NOMO-1 treated with DMSO at 0.1 percent for 48 hours (cell line): ENCODE data around the gene CAMK2A.

Source experiments
- DNase-seq: peaks from one replicate; lab custom pipeline; 2025; ENCODE audit not compliant: unreplicated experiment; lab: John Stamatoyannopoulos, UW

Gene CAMK2A

GRCh38 chr5:150317048-150318003 lies 27.8 kb upstream of the CAMK2A start:
- no peak for DNase-seq

DNA sequence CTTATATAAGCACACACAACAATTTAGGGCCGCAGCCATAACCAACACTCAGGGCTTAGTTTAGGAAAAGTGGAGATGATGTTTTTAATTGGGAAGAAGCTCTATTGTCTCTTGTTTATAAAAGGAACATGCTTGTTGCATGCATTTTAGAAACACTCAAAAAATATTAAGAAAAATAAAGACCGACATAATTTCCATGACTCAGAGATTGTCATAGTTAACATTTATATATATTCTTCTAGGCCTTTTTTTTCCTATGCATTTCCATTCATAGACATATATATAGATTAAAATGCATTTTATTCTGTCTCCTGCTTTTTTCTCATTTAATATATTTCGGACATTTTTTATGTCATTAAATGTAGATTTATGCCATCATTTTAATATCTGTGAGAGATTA lies 26.7 kb upstream of the CAMK2A start:
- DNase-seq, result no peak

GRCh38 chr5:150315245-150315644 lies 25.7 kb upstream of the CAMK2A start:
- DNase-seq, result no peak

DNA sequence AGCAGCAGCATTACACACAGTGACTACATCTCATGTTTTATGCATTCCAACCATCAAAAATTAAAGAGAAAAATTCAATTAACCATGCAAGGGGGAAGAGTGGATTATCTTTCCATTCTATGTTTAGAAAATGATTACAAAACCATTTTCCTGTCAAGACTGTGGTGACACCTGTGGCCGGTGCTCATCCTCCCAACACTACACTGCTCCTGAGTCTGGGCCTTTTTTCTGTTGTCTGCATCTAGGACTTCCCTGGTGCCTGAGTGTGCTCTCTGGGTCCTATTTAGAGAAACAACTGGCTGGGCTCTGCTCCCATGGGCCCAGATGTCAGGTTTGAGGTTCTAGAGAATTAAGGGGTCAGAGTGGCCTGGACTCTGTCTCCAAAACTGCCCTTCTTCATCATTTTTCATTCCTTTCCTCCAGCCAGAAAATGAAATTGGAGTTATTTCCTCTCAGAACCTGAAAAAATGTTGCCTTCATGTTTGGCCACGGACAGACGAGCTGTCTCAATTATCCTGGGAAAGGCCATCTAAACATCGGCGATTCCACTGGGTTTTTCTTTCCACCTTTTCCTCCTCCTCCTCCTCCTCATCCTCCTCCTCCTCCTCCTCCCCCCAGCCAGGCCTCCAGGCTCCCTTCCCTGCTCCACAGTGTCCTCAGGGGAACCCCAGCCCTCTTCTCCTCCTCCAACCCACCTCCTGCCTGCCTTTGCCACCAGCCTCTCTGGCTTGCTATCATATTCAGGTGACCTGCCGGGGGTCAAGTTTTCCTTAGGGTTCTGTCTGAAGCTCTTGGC lies 24.5 kb upstream of the CAMK2A start:
- no peak for DNase-seq

DNA sequence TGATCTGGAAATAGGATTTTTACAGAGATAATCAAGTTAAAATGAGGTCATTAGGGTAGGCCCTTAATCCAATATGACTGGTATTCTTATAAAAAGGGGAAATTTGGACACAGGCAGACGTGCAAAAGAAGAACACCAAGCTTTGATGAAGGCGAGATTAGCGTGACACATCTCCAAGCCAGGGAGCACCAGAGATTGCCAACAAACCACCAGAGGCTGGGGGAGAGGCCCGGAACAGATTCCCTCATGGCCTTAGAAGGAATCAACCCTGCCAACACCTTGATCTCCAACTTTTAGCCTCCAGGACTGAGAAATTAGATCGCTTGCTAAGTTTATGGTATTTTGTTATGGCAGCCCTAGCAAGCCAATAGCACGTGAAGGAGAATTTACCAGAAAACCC lies 23.9 kb upstream of the CAMK2A start:
- no peak for DNase-seq

- DNase-seq, result no peak
These were observed 22.9 kb upstream of the CAMK2A start for GRCh38 chr5:150312518-150312917.

DNA sequence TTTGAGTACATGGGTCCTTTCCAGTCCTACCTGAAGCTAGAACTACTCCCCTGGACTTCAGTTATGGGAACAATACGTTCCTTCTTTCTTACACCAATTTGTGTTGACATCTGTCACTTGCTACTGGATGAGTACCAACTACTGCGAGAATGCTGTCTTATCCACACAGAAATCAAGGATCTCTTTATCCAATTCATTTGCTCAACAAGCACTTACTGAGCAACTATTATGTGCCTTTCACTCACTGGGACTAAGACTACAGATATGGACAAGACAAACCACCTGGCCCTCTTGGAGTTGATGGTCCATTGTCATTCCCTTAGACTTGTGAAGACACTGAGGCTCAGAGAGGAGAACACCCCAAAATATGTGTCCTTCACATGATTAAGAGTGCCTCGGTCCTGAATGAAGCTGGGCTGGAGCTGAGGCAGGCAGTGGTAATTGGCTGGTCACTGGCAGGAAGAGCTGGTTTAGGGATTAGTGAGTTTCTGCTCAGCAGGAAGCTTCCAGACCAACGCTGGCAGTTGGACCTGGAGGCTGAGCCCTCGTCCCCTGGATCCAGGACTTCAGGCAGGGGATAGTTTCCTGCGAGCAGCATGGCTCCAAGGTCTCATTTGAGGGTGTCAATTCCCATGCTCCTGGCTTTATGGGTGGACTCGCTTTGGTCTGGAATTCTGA lies 21.6 kb upstream of the CAMK2A start:
- DNase-seq, result no peak

DNA sequence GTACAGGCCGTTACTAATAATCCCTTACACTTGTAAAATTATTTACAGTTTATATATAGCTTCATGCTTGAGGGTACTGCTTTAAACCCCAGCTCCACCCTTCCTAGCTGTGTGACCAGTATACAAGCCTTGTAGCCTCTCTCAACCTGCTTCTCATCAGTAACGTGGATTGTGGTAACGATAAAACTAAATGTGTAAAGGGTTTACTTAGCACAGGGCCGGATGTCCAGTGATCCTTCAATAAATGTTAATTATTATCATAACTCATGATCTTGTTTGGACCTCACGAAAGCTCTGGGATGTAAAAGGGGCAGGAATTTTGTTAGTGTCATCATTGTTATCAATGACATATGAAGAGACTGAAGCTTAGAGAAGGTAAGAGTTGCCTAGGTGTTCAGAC lies 20.7 kb upstream of the CAMK2A start:
- DNase-seq, result no peak

DNA sequence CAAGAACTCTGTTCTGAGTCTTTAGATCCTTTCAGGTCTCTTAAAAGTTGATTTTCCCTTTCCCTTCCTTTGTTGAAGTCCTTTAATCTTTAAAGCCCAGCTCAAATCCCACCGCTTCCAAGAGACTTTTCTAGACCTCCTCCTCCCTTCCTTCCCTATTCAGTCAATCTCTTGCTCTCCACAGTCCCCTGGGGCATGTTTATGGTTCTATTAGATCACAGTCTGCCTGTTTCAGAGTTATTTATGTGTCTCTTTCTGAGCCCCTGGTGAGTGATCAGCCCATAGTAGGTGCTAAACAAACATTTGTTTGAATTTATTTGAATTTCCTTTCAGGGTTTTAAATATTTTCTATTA lies 20.3 kb upstream of the CAMK2A start:
- no peak for DNase-seq

DNA sequence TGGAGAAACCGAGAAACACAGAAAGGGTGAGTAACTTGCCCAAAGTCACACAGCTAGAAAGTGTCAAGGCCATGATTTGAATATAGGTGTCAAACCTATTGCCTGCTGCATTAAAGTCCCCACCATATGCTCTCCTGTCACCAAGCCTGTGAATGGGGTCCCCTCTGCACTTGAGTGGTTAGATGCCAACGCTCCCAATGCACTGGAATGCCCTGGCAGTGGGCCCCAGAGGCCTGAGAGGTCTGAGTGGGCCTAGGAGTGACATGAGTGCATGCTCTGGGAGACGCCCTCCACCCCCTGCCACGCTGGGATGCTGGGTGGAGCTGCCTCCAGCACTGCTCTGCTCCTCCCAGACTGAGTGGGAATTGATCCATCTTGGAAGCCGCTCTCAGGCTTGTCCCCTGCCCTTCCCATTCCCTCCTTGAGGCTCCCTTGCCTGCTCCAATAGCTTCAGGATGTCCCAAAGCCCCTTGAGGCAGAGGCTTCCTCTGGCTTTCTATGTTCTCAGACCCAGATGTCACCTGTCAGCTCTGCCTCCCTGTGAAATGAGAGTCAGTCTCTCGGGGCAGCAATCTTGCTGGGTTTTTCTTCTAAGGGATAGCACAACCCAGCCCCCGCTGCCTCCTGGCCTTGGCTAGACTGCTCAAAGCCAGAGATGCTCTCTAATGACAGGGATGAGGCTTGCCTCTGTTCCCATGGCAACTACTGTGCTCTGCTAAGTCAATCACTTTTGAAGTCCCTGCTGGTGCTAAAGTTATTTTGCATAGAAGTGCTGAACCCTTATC lies 19.7 kb upstream of the CAMK2A start:
- DNase-seq, result no peak

DNA sequence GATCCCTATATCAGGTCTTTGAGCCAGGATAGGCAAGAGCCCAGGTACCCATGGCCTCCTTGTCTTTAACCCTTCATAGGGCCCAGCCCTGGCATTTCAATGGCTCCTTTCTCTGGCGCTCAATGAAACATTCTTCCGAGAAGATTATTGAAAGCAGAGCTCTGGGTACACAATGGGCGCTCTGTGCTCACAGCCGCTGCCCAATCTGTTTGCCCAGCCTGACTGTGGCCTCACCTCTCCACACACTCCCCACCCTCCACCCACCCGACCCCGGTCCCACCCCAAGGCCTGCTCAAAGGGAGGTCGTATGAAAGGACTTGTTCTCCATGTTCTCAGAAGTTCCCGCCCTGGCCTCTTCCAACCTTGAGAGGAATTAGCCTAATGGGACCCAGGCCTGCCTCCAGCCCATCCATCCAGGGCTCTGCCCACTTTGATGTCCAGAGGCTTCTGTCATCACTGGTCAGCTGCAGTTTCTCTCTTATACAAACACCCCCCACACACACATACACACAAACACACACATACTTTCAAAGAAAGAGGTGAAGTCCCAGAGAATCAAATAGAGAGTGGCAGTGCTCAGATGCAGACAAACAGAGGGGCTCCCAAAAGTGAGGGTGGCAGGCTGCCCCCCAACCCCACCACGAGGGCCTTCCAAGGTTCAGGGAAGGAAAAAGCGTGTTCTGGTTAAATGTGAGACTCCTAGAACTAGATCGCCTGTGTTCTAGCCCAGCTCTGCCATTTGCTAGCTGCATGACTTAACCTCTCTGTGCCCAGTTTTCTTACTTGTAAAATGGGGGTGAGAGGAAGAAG lies 18.2 kb upstream of the CAMK2A start:
- no peak for DNase-seq

GRCh38 chr5:150306775-150307174 lies 17.2 kb upstream of the CAMK2A start:
- DNase-seq, result no peak

- no peak for DNase-seq
These were observed 16.0 kb upstream of the CAMK2A start for GRCh38 chr5:150305557-150305956.

DNA sequence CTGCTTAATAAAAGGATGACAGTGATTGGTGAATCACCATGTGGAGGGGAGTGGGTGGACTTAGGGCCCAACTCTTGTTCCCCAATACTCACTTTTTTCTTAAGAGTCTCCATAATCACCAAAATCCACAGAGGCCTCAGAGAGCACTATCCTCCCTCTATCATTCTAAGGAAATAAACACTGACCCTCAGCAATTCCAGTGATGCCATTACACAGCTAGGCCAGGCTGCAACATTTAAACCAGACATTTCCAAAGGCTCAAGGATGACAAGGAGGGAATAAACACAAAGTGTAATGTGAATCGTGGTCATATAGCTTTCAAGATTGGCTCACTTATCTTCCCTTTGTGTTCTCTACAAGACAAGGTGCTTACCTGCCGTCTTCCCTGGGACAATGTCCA lies 15.5 kb upstream of the CAMK2A start:
- no peak for DNase-seq

DNA sequence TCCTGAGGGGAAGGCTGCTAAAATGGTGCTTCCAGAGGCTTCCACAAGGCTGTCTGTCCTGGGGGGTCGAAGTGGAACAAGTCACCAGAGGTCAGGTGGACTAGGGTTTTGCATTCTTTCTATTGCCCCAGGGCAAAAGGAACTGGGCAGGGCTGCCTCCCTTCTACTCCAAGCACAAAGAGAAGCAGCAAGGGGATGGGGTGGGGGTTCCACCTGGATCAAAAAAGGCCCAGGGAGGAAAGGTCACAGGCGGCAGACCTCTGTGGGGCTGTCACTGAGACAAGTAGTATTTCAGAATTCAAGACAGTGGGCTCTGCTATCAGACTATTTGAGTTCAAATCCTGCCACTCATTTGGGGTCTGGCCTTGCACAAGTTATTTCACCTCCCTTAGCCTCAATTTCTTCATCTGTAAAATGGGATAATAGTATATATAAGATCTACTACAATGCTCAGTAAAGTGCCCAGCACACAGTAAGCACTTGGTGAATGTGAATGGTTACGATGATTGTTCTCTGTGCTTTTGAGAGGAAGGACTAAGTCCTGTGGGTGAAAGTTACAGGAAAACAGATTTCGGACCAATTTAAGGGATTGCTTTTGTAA lies 15.0 kb upstream of the CAMK2A start:
- no peak for DNase-seq

- DNase-seq, result no peak
These were observed 14.2 kb upstream of the CAMK2A start for GRCh38 chr5:150303660-150304386.

DNA sequence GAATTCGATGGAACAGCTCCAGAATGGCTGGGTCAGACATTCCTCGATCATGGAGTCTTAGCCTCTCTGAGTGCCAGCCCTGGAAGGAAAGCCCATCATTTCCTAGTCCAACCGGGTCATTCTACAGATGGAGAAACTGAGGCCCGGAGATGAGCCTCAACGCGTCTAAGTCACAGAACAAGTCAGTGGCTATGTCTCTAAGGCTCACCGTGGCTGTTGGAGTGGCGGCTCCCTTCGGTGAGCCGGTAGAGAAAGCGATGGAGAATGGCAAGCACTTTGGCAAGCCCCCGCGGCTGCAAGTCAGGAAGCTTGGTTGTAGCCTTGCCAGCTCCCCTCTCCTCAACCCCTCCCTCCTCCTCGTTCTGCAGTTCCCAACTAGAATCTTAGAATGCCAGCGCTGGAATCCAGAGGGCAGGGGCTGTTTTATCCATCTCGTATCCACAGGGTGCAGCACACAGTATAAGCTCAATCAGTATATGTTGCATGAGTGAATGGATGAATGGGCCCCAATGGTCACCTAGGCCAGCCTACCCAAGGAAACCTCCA lies 13.6 kb upstream of the CAMK2A start:
- no peak for DNase-seq

DNA sequence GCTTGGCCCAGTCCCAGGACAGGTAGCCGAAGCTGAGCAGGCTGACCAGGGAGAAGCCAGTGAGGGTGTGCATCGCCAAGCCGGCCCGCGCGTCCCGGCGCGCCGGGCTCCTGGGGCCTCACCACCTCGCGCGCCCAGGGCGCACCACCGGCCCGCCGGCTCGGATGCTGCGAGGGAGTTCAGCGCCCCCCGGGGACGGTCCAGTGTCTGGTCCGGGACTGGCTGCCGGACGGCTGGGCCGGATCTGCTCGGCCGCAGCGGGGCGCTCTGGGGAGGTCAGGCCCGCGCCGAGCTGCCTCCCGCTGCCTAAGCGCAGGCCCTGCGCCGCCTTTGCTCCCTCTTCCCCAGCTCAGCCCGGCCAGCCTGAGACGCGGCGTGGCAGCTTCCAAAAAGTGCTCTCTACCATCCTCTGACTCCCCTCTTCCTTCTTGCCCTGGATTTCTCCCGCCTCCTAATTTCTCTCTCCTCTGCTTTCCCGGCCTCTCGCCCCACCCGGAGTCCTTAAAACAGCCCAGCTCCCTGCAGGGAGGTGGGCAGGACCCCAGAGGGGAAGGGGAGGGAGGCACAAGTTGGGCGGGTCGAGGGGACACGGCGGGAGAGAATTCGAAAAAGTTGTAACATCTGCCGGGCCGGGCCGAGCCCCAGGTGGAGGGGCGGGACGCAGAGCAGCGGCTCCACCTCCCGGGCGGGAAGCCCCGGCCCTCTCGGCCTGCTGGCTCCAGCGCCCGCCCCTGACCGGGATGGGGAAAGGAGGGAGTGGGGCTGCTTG lies 12.9 kb upstream of the CAMK2A start, which contains the start of gene ARSI:
ARSI (minus strand) TSS at position 605 of the 769 bp plus-strand sequence; CDS start at position 73, 532 bp downstream.
- no peak for DNase-seq
